ENCODE data around the gene SH3BP5. TPM values are rescaled to one million over a fixed set of nuclear protein-coding genes. Genes with fewer than 3 reads are reported as not detected.

SH3BP5 gene
- total RNA-seq, 2 donors from 2014 or later: 5.5 to 9.3 TPM

DNA sequence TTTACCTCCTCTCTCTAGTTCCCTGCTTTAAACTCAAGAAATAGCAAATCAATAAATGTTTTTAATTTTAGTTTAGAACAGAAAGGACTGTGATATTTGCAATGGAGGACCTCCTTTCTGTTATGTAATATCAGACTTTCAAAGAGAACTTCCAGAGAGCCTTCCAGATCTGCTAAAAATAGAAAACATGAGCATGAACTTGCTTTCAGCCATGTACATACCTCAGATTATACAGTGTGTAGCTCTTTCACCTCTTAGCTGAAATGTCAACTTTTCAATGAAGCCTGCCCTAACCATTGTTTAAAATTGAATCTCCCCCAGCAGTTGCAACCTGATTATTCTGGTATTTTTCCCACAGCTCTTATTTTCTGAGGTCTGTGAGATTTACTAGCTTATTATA, 113.7 kb downstream of the SH3BP5 start:
- Histone ChIP-seq H3K36me3 (no peaks in the 10 kb centered on the region), H3K27ac (no peak overlapping the region), H3K9ac (ENCODE audit: low read depth in 2 of 2, low read length in 2 of 2) (no peak overlapping the region), H3K4me1 (no peaks in the 10 kb centered on the region), H3K27me3 (no peaks in the 10 kb centered on the region), H3K9me3 (no peaks in the 10 kb centered on the region), H3K4me3 (no peak overlapping the region)
- intact Hi-C loops (cut with DNase I): no loop called here
- TF ChIP-seq, protein P1, sequence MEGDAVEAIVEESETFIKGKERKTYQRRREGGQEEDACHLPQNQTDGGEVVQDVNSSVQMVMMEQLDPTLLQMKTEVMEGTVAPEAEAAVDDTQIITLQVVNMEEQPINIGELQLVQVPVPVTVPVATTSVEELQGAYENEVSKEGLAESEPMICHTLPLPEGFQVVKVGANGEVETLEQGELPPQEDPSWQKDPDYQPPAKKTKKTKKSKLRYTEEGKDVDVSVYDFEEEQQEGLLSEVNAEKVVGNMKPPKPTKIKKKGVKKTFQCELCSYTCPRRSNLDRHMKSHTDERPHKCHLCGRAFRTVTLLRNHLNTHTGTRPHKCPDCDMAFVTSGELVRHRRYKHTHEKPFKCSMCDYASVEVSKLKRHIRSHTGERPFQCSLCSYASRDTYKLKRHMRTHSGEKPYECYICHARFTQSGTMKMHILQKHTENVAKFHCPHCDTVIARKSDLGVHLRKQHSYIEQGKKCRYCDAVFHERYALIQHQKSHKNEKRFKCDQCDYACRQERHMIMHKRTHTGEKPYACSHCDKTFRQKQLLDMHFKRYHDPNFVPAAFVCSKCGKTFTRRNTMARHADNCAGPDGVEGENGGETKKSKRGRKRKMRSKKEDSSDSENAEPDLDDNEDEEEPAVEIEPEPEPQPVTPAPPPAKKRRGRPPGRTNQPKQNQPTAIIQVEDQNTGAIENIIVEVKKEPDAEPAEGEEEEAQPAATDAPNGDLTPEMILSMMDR (IDR thresholded peaks at IDR 0.05): no peak
- no peak for DNase-seq

DNA sequence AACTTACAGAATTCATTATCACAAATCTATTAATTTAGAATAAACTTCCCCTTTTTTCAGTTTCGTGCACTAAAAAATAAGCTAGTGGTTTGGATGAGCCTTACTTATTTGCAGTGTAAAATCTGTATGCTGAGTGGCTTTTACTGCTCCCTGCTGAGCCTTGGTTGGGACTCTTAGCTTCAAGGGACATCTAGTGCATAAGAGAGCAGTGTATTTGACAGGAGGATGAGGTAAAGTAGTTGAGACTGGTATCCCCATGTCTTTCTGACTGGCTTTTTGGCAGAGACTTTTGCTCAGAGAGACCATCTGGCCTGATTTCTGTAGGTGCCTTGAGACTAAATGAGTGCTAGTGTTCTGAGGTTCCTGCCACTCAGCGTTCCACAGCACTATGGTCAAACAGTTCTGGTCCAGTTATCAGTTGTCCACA, 114.5 kb downstream of the SH3BP5 start:
- Histone ChIP-seq H3K4me3 (no peak overlapping the region), H3K9me3 (no peaks in the 10 kb centered on the region), H3K27ac (no peak overlapping the region), H3K9ac (ENCODE audit: low read depth in 2 of 2, low read length in 2 of 2) (no peak overlapping the region), H3K4me1 (no peaks in the 10 kb centered on the region), H3K27me3 (no peaks in the 10 kb centered on the region), H3K36me3 (no peaks in the 10 kb centered on the region)
- TF ChIP-seq, protein P1 (IDR thresholded peaks at IDR 0.05): no peak
- DNase-seq: no peak
- intact Hi-C loops (cut with DNase I): no loop called here

DNA sequence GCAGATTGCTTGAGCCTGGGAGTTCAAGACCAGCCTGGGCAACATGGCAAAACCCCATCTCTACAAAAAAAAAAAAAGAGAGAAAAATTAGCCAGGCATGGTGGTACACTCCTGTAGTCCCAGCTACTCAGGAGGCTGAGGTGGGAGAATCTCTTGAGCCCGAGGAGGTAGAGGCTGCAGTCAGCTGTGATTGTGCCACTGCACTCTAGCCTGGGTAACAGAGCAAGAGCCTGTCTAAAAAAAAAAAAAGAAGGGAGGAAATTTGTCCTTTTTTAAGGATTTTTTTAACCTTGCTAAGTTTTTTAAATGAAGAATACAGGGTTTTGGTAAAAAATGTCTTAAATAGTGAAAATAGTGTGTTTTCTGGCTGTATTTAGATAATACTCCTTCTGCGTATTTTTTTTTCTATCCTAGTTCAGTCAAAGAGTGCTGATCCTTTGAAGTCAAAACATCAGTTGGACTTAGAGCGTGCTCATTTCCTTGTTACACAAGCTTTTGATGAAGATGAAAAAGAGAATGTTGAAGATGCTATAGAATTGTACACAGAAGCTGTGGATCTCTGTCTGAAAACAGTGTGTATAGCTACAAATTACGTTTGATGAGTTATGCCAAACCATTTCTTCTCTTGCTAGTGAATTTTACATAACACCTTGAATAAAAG, 115.2 kb downstream of the SH3BP5 start:
- intact Hi-C loops (cut with DNase I): no loop called here

DNA sequence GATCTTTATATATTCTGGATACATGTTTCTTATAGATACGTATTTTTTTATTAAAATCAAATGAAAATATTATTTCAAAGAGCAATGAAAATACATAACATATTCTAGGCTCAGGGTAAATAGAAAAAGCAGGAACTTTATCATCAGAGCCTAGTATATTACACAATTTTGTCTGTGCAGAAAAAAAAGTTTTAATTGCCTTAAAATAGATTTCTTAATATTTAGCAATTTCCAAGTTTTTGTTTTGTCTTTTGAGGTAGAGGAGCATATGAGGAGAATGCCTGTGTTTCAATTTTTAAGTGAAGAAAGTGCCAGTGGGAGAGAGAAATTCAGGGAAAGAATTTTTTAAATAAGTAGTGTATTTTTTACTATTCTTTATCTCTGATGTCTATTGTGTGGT, 115.9 kb downstream of the SH3BP5 start:
- intact Hi-C loops (cut with DNase I): no loop called here
- Histone ChIP-seq H3K4me3 (no peak overlapping the region), H3K27me3 (no peaks in the 10 kb centered on the region), H3K27ac (no peak overlapping the region), H3K9me3 (no peaks in the 10 kb centered on the region), H3K4me1 (no peaks in the 10 kb centered on the region), H3K9ac (ENCODE audit: low read depth in 2 of 2, low read length in 2 of 2) (no peak overlapping the region), H3K36me3 (no peaks in the 10 kb centered on the region)
- DNase-seq: no peak
- TF ChIP-seq, protein P1 (IDR thresholded peaks at IDR 0.05): no peak

More for the DNA sequence above, 115.2 kb downstream of the SH3BP5 start:
- H3K4me3 ChIP-seq: no peak overlapping the region
- H3K9ac ChIP-seq (ENCODE audit: low read depth in 2 of 2, low read length in 2 of 2): no peak overlapping the region
- H3K4me1 ChIP-seq: no peaks in the 10 kb centered on the region
- no peaks in the 10 kb centered on the region for H3K27me3 ChIP-seq
- no peaks in the 10 kb centered on the region for H3K9me3 ChIP-seq
- no peak overlapping the region for H3K27ac ChIP-seq
- DNase-seq: no peak
- H3K36me3 ChIP-seq: no peaks in the 10 kb centered on the region
- TF ChIP-seq, protein P1 (IDR thresholded peaks at IDR 0.05): no peak

DNA sequence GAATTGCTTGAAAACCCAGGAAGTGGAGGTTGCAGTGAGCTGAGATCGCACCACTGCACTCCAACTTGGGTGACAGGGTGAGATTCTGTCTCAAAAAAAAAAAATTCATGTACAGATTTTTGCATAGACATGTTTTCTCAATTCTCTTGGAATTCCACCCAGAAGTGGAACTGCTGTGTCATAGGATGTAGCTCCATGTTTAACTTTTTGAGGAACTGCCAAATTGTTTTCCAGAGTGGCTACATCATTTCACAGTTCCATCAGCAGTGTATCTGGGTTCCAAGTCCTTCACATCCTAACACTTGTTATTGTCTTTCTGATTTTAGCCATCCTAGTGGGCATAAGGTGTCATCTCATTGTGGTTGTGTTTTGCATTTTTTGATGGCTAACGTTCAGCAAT, 116.4 kb downstream of the SH3BP5 start:
- H3K27ac ChIP-seq: no peak overlapping the region
- no peaks in the 10 kb centered on the region for H3K36me3 ChIP-seq
- no peak overlapping the region for H3K4me3 ChIP-seq
- no peak overlapping the region for H3K9ac ChIP-seq (ENCODE audit: low read depth in 2 of 2, low read length in 2 of 2)
- no peaks in the 10 kb centered on the region for H3K4me1 ChIP-seq
- no peak for DNase-seq
- TF ChIP-seq, protein P1 (IDR thresholded peaks at IDR 0.05): no peak
- H3K9me3 ChIP-seq: no peaks in the 10 kb centered on the region
- H3K27me3 ChIP-seq: no peaks in the 10 kb centered on the region
- intact Hi-C loops (cut with DNase I): no loop called here
